ENCODE results near the gene BRINP1.

DNA sequence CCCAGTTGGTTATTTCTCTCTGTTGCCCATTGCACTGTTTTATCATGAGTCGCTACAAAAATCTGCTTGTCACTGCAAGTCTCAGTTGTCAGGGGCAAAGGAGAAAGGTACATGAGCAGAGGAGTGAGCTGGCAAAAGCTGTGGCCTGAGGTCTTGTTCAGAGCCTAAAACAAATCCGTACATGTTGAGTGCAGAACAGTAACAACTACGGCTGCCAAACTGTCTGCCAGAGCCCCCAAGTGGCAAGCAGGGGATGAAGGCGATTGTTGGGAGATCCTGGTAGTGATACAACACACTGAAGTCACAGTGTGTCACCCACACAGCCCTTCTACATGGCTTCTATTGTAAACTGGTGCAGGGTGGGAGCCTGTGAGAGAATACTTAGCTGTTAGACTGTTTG is 50.9 kb downstream of the BRINP1 start:
- TF ChIP-seq CTCF (IDR thresholded peaks at IDR 0.05), result no peak
- no peak for TF ChIP-seq EP300 (IDR thresholded peaks at IDR 0.05)
- TF ChIP-seq POLR2A (IDR thresholded peaks at IDR 0.05), result no peak

All from suprapubic skin (tissue), 3 donors.